GM18526 (cell line): ENCODE data around the gene KCNK3.

ENCODE experiments used
- POLR2A ChIP-seq: IDR thresholded peaks from 3 replicates; pipeline ENCODE4 v1.6.1; 2011; ENCODE audit not compliant: insufficient read length; ENCODE audit errors: extremely low read depth

Gene KCNK3

GRCh38 chr2:26700078-26700477 lies 7.6 kb downstream of the KCNK3 start:
- no peak for TF ChIP-seq POLR2A

DNA sequence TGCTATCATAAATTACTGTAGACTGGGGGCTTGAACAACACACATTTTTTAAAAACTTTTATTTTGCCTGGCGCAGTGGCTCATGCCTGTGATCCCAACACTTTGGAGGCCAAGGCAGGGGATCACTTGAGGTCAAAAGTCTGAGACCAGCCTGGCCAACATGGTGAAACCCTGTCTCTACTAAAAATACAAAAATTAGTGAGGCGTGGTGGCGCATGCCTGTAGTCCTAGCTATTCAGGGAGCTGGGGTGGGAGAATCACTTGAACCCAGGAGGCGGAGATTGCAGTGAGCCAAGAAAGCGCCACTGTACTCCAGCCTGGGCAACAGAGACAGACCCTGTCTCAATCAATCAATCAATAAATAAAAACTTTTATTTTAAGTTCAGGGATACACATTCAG lies 9.1 kb downstream of the KCNK3 start:
- no peak for TF ChIP-seq POLR2A

- TF ChIP-seq POLR2A: no peak
Observed at GRCh38 chr2:26702025-26702424, 9.5 kb downstream of the KCNK3 start.

- TF ChIP-seq POLR2A: no peak
Observed at GRCh38 chr2:26704441-26704977, 12.0 kb downstream of the KCNK3 start.

DNA sequence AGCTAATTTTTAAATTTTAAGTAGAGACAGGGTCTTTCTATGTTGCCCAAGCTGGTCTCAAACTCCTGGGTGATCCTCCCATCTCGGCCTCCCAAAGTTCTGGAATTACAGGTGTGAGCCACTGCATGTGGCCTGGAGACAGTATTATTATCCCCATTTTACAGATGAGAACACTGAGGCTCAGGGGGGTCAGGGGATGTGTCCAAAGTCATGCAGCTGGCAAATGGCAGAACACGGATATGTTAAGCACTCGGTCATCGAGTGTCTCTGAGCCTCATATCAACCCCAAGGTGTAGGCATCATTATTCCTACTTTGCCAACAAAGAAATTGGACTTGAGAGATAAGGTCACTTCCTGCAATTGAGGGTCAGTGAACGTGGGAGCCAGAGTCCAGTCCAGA lies 12.6 kb downstream of the KCNK3 start:
- no peak for TF ChIP-seq POLR2A

- no peak for TF ChIP-seq POLR2A
Observed at GRCh38 chr2:26706093-26706492, 13.6 kb downstream of the KCNK3 start.

DNA sequence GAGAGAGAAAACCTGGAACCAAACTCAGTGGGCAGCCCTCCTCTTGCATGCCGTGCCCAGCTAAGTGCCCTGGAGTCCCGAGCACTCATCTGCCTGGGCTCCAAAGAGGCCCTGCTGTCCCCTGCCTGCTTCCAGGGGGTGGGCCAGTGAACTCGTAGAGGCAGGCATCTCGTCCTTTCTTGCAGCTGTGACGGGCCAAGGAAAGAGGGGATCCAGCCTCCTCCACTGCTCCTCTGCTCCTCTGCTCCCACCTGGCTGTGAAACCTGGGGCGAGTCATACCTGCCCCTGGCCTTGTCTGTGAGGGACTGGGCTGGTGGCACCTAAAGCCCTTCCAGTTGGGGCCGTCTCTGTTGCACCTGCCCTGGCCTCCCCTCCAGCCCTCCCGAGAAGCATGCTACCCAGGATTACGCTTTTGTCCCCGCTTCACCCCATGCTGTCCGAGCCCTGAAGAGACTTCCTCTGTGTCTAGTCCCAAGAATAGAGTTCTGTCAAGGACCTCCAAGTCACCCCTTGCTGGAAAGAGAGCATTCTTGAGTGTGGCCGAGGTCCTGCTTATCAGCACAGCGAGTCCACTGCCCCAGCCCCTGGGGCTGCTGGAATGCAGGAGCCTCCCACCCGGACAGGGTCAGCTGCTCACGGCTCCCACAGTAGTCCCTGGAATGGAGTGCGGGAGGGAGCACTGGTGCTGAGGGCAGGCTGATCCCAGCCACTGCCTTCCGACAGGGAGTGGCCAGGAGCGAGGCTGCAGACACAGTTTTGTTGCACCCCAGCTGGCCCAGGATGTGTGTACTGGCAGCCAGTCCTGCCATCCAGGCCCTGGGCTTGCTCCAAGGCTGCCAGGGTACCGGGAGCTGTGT lies 14.3 kb downstream of the KCNK3 start:
- no peak for TF ChIP-seq POLR2A

- no peak for TF ChIP-seq POLR2A
Observed at GRCh38 chr2:26707747-26708146, 15.2 kb downstream of the KCNK3 start.

DNA sequence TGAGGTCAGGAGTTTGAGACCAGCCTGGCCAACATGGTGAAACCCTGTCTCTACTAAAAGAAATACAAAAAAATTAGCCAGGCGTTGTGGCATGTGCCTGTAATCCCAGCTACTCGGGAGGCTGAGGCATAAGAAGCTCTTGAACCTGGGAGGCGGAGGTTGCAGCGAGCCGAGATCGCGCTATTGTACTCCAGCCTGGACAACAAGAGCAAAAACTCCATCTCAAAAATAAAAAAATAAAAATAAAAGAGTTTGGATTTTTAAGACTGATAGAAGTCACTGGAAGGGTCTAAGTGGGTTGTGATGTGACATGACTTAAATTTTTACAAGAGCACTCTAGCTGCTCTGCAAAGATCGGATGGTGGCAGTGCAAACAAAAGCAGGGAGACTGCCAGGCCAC lies 15.9 kb downstream of the KCNK3 start:
- TF ChIP-seq POLR2A: no peak

DNA sequence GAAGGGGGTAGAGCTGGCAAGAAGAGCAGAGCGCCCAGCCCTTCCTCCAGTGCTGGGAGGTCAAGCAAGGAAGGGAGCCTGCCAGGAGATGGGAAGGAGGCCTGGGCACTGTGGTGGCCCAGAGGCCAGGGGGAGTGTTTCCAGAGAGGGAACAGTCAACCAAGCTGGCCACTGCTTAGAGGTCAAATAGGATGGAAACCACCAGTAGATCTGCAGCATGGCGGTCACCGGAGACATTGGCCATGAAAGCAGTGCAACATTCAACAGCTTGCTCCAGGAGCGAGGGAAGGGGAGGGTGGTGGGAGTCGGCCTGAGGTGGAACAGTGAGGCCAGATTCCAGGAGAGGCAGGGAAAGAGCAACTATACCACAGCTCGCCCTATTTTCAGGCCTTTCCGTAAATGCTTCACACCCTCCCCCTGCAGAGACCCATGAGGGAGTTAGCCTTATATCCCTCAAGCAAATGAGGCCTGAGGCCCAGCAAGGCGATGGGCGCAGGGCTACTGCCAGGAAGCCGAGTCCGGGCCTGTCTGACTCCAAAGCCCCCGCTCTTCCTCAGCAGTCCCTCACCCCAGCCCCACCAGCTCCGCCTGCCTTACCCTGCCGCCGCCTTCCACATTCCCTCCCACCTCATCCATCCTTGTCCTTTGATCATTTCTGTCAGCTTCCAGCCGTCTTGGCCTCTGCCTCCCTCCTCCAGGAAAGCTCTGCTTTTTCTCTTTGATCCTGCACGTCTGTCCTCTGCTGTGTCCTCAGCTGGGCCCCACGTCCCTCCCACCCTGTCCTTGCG lies 17.0 kb downstream of the KCNK3 start:
- no peak for TF ChIP-seq POLR2A

- no peak for TF ChIP-seq POLR2A
Observed at GRCh38 chr2:26710145-26710544, 17.6 kb downstream of the KCNK3 start.

- TF ChIP-seq POLR2A: no peak
Observed at GRCh38 chr2:26710743-26711456, 18.4 kb downstream of the KCNK3 start.

DNA sequence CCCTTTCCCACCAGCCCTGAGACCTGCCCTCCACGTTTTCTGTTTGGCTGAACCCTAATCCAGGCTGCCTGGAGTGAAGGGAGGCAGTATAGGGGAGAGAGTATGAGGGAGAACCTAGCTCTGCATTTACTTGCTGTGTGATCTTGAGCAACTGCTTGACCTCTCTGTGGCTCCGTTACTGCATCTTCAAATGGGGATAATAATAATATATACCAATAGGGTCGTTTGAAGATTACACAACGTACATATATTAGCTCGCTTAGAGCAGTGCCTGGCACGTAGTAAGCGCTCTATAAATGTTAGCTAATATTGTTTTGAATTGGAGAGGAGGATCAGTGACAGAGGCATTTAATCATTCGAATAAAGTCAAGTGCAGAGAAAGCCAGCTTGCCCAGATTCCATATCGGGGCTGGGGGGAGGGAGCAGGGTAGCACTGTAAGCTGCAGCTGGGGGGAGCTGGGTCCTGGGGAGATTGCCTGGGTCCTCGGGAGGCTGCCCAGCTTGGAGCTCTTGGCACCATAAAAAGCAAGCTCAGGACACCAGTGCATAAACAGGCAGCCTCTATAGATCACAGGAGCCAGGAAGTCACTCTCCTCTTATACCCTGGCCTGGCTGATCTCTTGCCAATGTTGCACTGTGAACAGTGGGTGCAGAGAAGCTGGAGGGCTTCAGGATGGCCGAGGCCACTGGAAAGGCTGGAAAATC lies 19.1 kb downstream of the KCNK3 start:
- TF ChIP-seq POLR2A: no peak

- no peak for TF ChIP-seq POLR2A
Observed at GRCh38 chr2:26712486-26713465, 20.3 kb downstream of the KCNK3 start.
